GM10266 (cell line): Measurements from ENCODE around the gene ARTN.
A peak's percentile ranks its signal among the peaks of the same experiment; 100 is the strongest.

Experiments used
- DNase-seq: peaks from one replicate; pipeline ENCODE4 v3.0.0; 2012; ENCODE audit errors: extremely low spot score
- CTCF ChIP-seq: IDR thresholded peaks from 2 replicates; pipeline ENCODE4 v1.5.1; 2012; ENCODE audit warnings: mild to moderate bottlenecking, low read depth; ENCODE audit not compliant: control insufficient read depth, insufficient read depth; ENCODE audit errors: missing control alignments

Gene ARTN, protein sequence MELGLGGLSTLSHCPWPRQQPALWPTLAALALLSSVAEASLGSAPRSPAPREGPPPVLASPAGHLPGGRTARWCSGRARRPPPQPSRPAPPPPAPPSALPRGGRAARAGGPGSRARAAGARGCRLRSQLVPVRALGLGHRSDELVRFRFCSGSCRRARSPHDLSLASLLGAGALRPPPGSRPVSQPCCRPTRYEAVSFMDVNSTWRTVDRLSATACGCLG

GRCh38 chr1:43933386-43934100 is at the start of gene ARTN:
ARTN (plus strand) TSS chr1:43933801; CDS start chr1:43935657, 1,856 bp downstream.
- DNase-seq, result peak; percentile 47
- TF ChIP-seq CTCF, result no peak

- no peak for DNase-seq
Measured at GRCh38 chr1:43885279-43885801, 48.3 kb upstream of the ARTN start.

DNA sequence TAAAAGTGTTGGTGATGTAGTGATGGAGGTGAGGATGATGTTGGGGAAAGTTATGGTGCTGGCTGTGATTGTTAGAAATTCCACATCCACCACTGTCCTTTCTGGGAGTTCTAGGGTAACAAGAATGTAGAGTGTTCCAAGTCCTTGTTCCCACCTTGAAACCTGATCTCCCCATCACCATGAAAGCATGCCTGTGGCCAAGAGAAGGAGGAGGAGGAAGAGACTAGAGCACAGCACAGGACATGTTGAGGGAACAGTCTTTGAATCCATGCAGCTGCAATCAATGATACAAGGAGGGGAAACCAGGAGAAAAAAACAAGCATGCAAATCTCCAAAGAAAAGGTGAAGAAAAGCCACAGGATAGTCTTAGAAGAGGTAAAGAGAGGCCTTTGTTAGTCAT is 45.9 kb upstream of the ARTN start:
- TF ChIP-seq CTCF, result no peak
- no peak for DNase-seq

More at GRCh38 chr1:43885279-43885801, 48.3 kb upstream of the ARTN start:
- TF ChIP-seq CTCF, result no peak

DNA sequence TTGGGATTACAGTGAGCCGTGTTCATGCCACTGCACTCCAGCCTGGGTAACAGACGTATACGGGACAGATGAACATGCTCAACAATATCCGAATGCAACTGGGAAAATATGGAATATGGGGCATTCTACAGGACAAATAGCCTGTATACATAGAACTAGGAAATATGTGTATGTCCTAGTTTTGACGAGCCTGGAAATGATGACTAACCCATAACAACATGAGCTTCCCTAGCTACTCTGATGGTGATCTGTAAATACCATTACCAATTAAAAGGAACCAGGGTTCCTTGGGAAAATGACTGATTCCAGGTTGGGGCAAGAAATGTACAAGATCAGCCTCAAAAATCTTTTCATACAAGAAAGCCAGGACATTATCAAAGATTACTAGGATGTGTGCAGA is 42.8 kb upstream of the ARTN start:
- DNase-seq, result no peak
- TF ChIP-seq CTCF, result no peak

- TF ChIP-seq CTCF, result no peak
- no peak for DNase-seq
Measured at GRCh38 chr1:43893006-43893405, 40.6 kb upstream of the ARTN start.

- TF ChIP-seq CTCF, result no peak
- no peak for DNase-seq
Measured at GRCh38 chr1:43898981-43899380, 34.6 kb upstream of the ARTN start.

DNA sequence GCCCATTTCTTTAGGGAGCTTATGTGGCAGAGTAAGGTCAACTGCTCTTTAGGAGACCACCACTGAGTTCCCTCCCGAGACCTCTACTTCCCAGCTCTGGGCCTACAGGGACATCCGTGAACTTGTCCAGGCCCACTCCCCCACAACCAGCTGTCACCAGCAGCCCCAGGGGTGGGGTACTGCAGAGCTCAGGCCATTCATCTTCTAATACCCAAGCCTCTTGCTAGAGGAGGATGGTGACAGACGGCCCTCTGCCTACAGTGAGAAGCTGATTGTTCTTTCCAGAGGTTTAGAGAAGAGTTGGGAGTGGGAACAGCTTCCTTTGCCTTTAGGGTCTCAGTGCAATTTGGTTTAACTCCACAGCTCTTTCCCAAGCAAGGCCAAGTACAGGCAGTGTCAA is 33.2 kb upstream of the ARTN start:
- DNase-seq, result no peak
- TF ChIP-seq CTCF, result no peak
